Measurements from ENCODE around the gene ZNF22.

The ZNF22 gene

GRCh38 chr10:44962870-44963738 is 37.6 kb upstream of the ZNF22 start:
- Histone ChIP-seq H3K27ac (peak overlapping the region; percentile 88), H3K36me3 (no peaks in the 10 kb centered on the region; the same call in 1 of the 2 replicates), H3K4me3 (ENCODE audit: low read depth, low read length) (no peak overlapping the region), H3K27me3 (ENCODE audit: insufficient read depth, low read depth, severe bottlenecking) (no peaks in the 10 kb centered on the region), H3K9me3 (ENCODE audit: severe bottlenecking) (no peaks in the 10 kb centered on the region)
- DNase-seq, result peak; percentile 65
- TF ChIP-seq CTCF (IDR thresholded peaks at IDR 0.05; ENCODE audit: low read depth, low read length), result peak; percentile 68

- peak; percentile 90 for DNase-seq
- Histone ChIP-seq H3K9me3 (ENCODE audit: severe bottlenecking) (no peaks in the 10 kb centered on the region), H3K27me3 (ENCODE audit: insufficient read depth, low read depth, severe bottlenecking) (no peaks in the 10 kb centered on the region), H3K27ac (peak overlapping the region; percentile 88), H3K36me3 (no peaks in the 10 kb centered on the region; the same call in 1 of the 2 replicates), H3K4me3 (ENCODE audit: low read depth, low read length) (no peak overlapping the region)
- TF ChIP-seq CTCF (IDR thresholded peaks at IDR 0.05; ENCODE audit: low read depth, low read length), result no peak
Observed at GRCh38 chr10:44963772-44964633, 36.7 kb upstream of the ZNF22 start.

GRCh38 chr10:44965104-44965503 is 35.6 kb upstream of the ZNF22 start:
- H3K27me3 ChIP-seq (ENCODE audit: insufficient read depth, low read depth, severe bottlenecking), result no peaks in the 10 kb centered on the region
- H3K36me3 ChIP-seq, result peaks cover 3% of the 10 kb centered on the region
- H3K27ac ChIP-seq, result peak overlapping the region; percentile 88
- no peak overlapping the region for H3K4me3 ChIP-seq (ENCODE audit: low read depth, low read length)
- TF ChIP-seq CTCF (IDR thresholded peaks at IDR 0.05; ENCODE audit: low read depth, low read length), result no peak
- no peaks in the 10 kb centered on the region for H3K9me3 ChIP-seq (ENCODE audit: severe bottlenecking)
- DNase-seq, result no peak

GRCh38 chr10:44965651-44966097 is 35.0 kb upstream of the ZNF22 start:
- TF ChIP-seq CTCF (IDR thresholded peaks at IDR 0.05; ENCODE audit: low read depth, low read length), result no peak
- Histone ChIP-seq H3K9me3 (ENCODE audit: severe bottlenecking) (no peaks in the 10 kb centered on the region), H3K27me3 (ENCODE audit: insufficient read depth, low read depth, severe bottlenecking) (no peaks in the 10 kb centered on the region), H3K4me3 (ENCODE audit: low read depth, low read length) (no peak overlapping the region), H3K27ac (no peak overlapping the region), H3K36me3 (peaks cover 6% of the 10 kb centered on the region)
- DNase-seq, result no peak

GRCh38 chr10:44966129-44966815 is 34.5 kb upstream of the ZNF22 start:
- Histone ChIP-seq H3K4me3 (ENCODE audit: low read depth, low read length) (no peak overlapping the region), H3K27ac (no peak overlapping the region), H3K9me3 (ENCODE audit: severe bottlenecking) (no peaks in the 10 kb centered on the region), H3K36me3 (peaks cover 11% of the 10 kb centered on the region), H3K27me3 (ENCODE audit: insufficient read depth, low read depth, severe bottlenecking) (no peaks in the 10 kb centered on the region)
- TF ChIP-seq CTCF (IDR thresholded peaks at IDR 0.05; ENCODE audit: low read depth, low read length), result no peak
- DNase-seq, result no peak

All from WERI-Rb-1 (cell line).